Stomach (tissue), 9 donors: ENCODE results near the gene FMN2. TPM values are rescaled to one million over a fixed set of nuclear protein-coding genes. Genes with fewer than 3 reads are reported as not detected.

ENCODE experiments used
- DNase-seq, 2 donors: peaks; one replicate each; pipeline versions ENCODE4 v3.0.0 to v3.0.0-alpha.2; 2013 to 2019
- H3K27ac ChIP-seq, 5 donors: fragments of 200-600 bp in 4 of 5; sonication (generic) in 4 of 5; one replicate each; pipeline ENCODE4 v1.5.1; 2013 to 2019; ENCODE audit warnings: mild to moderate bottlenecking in 1 of 5, moderate library complexity in 1 of 5
- H3K27me3 ChIP-seq, 3 donors: fragments of 200-600 bp; sonication (generic); one replicate each; pipeline ENCODE4 v1.5.1; 2017 to 2019; ENCODE audit warnings: mixed run types in 1 of 3
- H3K36me3 ChIP-seq, 4 donors: fragments of 200-600 bp; sonication (generic); 1 replicate in 3 of 4; 2 replicates in 1 of 4; pipeline ENCODE4 v1.5.1; 2016 to 2019
- H3K4me1 ChIP-seq, 4 donors: fragments of 200-600 bp; sonication (generic); one replicate each; pipeline ENCODE4 v1.5.1; 2016 to 2019
- H3K4me3 ChIP-seq, 4 donors: fragments of 200-600 bp; sonication (generic) in 3 of 4; one replicate each; pipeline ENCODE4 v1.5.1; 2016 to 2019; ENCODE audit warnings: mild to moderate bottlenecking in 1 of 4
- H3K9me3 ChIP-seq, 4 donors: fragments of 200-600 bp; sonication (generic); one replicate each; pipeline ENCODE4 v1.5.1; 2016 to 2019
- CTCF ChIP-seq, 7 experiments: fragments of 450-650 bp in 4 of 7; fragments of 200-600 bp in 3 of 7; sonication (generic) in 3 of 7; IDR thresholded peaks; one replicate each; pipeline ENCODE4 v1.5.1; 2016 to 2019; ENCODE audit warnings: antibody characterized with exemption in 7 of 7, control low read depth in 2 of 7, mild to moderate bottlenecking in 1 of 7
- EP300 ChIP-seq: sonication (generic); formaldehyde crosslinking; IDR thresholded peaks from one replicate; pipeline ENCODE4 v1.6.1; 2017; ENCODE audit warnings: antibody characterized with exemption
- POLR2A ChIP-seq, 4 donors: fragments of 450-650 bp; IDR thresholded peaks; one replicate each; pipeline ENCODE4 v1.6.1; 2016; ENCODE audit warnings: antibody characterized with exemption in 4 of 4, control low read depth in 2 of 4, mild to moderate bottlenecking in 1 of 4, moderate library complexity in 1 of 4
- POLR2AphosphoS5 ChIP-seq, 3 donors: sonication (generic); formaldehyde crosslinking; IDR thresholded peaks; one replicate each; pipeline ENCODE4 v1.6.1; 2016; ENCODE audit warnings: antibody characterized with exemption in 3 of 3
- WGBS, 5 donors: extraction: QIAGEN DNeasy Blood & Tissue Kit in 3 of 5; methylation state at CpG; one replicate each; pipeline versions ENCODE4 v1.1.5 to v1.1.7; 2013 to 2018; 5-methylcytosine and 5-hydroxymethylcytosine counted together
- intact Hi-C: fragments of 100-400 bp; cut with DNase I; formaldehyde crosslinking; loops from one replicate; pipeline ENCODE4 v1.15.1; 2023; ENCODE audit warnings: low total_unique reads
- polyA plus RNA-seq, 3 donors: library from polyadenylated mRNA; stranded (reverse); fragments of 200-250 nt; gene quantifications; one replicate each; pipeline ENCODE4 v1.2.3, GENCODE V29; 2013
- total RNA-seq, 5 donors: library from RNA; depleted of rRNA; stranded (reverse); fragments of >200 nt; gene quantifications; one replicate each; pipeline versions ENCODE4 v1.1.0 to v1.2.3, GENCODE V29; 2014 to 2016
- donor health status: healthy with polysubstance abuse.
- donor health status: Bipolar disorder and iron deficiency.
- donor health status: healthy.

FMN2 gene
- total and polyA plus RNA-seq, 8 donors: 0.61 to 3.3 (median 0.87) TPM; not detected in 2

- WGBS, 5 donors: 85 to 89% (median 88%) methylated on average over 3 of the region's 3 CpGs
- Histone ChIP-seq H3K27me3 (no peaks in the 10 kb centered on the region), H3K4me1 (peaks cover 0 to 12% (median 2%) of the 10 kb centered on the region in 4 donors), H3K36me3 (no peaks in the 10 kb centered on the region), H3K9me3 (peaks cover 0 to 5% (median 0%) of the 10 kb centered on the region in 4 donors), H3K4me3 (no peak overlapping the region), H3K27ac (no peak overlapping the region)
- DNase-seq: no peak
- no peak for TF ChIP-seq EP300
- no peak for TF ChIP-seq POLR2A (IDR thresholded peaks at IDR 0.05)
- no peak for TF ChIP-seq POLR2AphosphoS5 (IDR thresholded peaks at IDR 0.05)
- no peak for TF ChIP-seq CTCF (IDR thresholded peaks at IDR 0.05)
- intact Hi-C loops: no loop called here
Observed at GRCh38 chr1:240244968-240245628, 153.4 kb downstream of the FMN2 start.

- Histone ChIP-seq H3K9me3 (peaks cover 0 to 5% (median 0%) of the 10 kb centered on the region in 4 donors), H3K4me3 (no peak overlapping the region), H3K27me3 (no peaks in the 10 kb centered on the region), H3K4me1 (peaks cover 0 to 12% (median 2%) of the 10 kb centered on the region in 4 donors), H3K36me3 (no peaks in the 10 kb centered on the region), H3K27ac (no peak overlapping the region)
- TF ChIP-seq POLR2A (IDR thresholded peaks at IDR 0.05) (no peak), EP300 (no peak), CTCF (IDR thresholded peaks at IDR 0.05) (no peak), POLR2AphosphoS5 (IDR thresholded peaks at IDR 0.05) (no peak)
- WGBS, 5 donors: 92 to 99% (median 96%) methylated on average over 6 of the region's 6 CpGs
- intact Hi-C loops: no loop called here
- DNase-seq: no peak
Observed at GRCh38 chr1:240245629-240246020, 153.9 kb downstream of the FMN2 start.

- no peaks in the 10 kb centered on the region for H3K27me3 ChIP-seq
- intact Hi-C loops: no loop called here
- no peak overlapping the region for H3K4me3 ChIP-seq
- H3K36me3 ChIP-seq: no peaks in the 10 kb centered on the region
- WGBS, 5 donors: 25 to 56% (median 31%) methylated on average over 3 of the region's 3 CpGs
- peak in 1 of 2 donors; percentile 16 for DNase-seq
- H3K4me1 ChIP-seq: peaks cover 0 to 6% (median 0%) of the 10 kb centered on the region in 4 donors
- no peak overlapping the region for H3K27ac ChIP-seq
- peaks cover 0 to 5% (median 2%) of the 10 kb centered on the region in 4 donors for H3K9me3 ChIP-seq
- peak in 1 of 3 donors; percentile 12 for TF ChIP-seq POLR2AphosphoS5 (IDR thresholded peaks at IDR 0.05)
- TF ChIP-seq EP300: no peak
- no peak for TF ChIP-seq POLR2A (IDR thresholded peaks at IDR 0.05)
Observed at GRCh38 chr1:240247899-240248298, 156.2 kb downstream of the FMN2 start.

- TF ChIP-seq POLR2A (IDR thresholded peaks at IDR 0.05): no peak
- TF ChIP-seq CTCF (IDR thresholded peaks at IDR 0.05): no peak
- TF ChIP-seq EP300: no peak
- H3K36me3 ChIP-seq: no peaks in the 10 kb centered on the region
- H3K4me1 ChIP-seq: no peaks in the 10 kb centered on the region
- no peak overlapping the region for H3K27ac ChIP-seq
- WGBS, 5 donors: 92 to 96% (median 94%) methylated on average over 5 of the region's 5 CpGs
- intact Hi-C loops: no loop called here
- no peak overlapping the region for H3K4me3 ChIP-seq
- no peak for DNase-seq
- H3K9me3 ChIP-seq: peaks cover 0 to 12% (median 5%) of the 10 kb centered on the region in 4 donors
- no peaks in the 10 kb centered on the region for H3K27me3 ChIP-seq
Observed at GRCh38 chr1:240254006-240254405, 162.3 kb downstream of the FMN2 start.

- peak in 1 of 2 donors; percentile 21 for DNase-seq
Observed at GRCh38 chr1:240254778-240255291, 163.2 kb downstream of the FMN2 start.

More at GRCh38 chr1:240254778-240255291, 163.2 kb downstream of the FMN2 start:
- H3K27me3 ChIP-seq: no peaks in the 10 kb centered on the region
- peaks cover 0 to 12% (median 3%) of the 10 kb centered on the region in 4 donors for H3K9me3 ChIP-seq
- TF ChIP-seq POLR2AphosphoS5 (IDR thresholded peaks at IDR 0.05) (no peak), POLR2A (IDR thresholded peaks at IDR 0.05) (no peak), CTCF (IDR thresholded peaks at IDR 0.05) (no peak), EP300 (no peak)
- no peak overlapping the region for H3K4me3 ChIP-seq
- intact Hi-C loops: no loop called here
- H3K4me1 ChIP-seq: no peaks in the 10 kb centered on the region
- H3K27ac ChIP-seq: no peak overlapping the region
- WGBS, 5 donors: 83 to 90% (median 87%) methylated on average over 5 to 11 of the region's 11 CpGs
- no peaks in the 10 kb centered on the region for H3K36me3 ChIP-seq
